H1 (cell line): ENCODE measurements around the gene IL36G. TPM values are rescaled to one million over a fixed set of nuclear protein-coding genes. Genes with fewer than 3 reads are reported as not detected.

ENCODE experiments used
- CTCF ChIA-PET: fragments of 300-600 bp; sonication (Branson Sonifier 250); formaldehyde crosslinking; loops from one replicate; lab custom pipeline; 2021; ENCODE audit not compliant: partially characterized antibody; lab: Charles Lee
- POLR2A ChIA-PET: fragments of 300-600 bp; sonication (Branson Sonifier 250); formaldehyde crosslinking; loops from one replicate; lab custom pipeline; 2021; ENCODE audit warnings: inconsistent platforms; ENCODE audit not compliant: partially characterized antibody; lab: Charles Lee
- DNase-seq, 2 experiments: peaks; one replicate each; pipeline versions ENCODE4 v3.0.0 to v3.0.0-alpha.2; 2010 to 2022; ENCODE audit warnings: low spot score in 2 of 2, low read depth in 1 of 2, mixed read lengths in 1 of 2
- FAIRE-seq: peaks from 2 replicates; lab custom pipeline; 2011; peaks lifted over from hg19 to GRCh38; lab: Jason Lieb, UNC
- H2AFZ ChIP-seq: 2 replicates; pipeline ENCODE4 v1.8.1; 2012; ENCODE audit warnings: low read length, inconsistent platforms
- H2AK5ac ChIP-seq: 2 replicates; pipeline ENCODE4 v1.6.1; 2013; ENCODE audit warnings: low read depth, low read length
- H2BK120ac ChIP-seq: replicated peaks from 2 replicates; pipeline ENCODE3; 2013; ENCODE audit warnings: low read depth, low read length, inconsistent platforms
- H2BK12ac ChIP-seq: 2 replicates; pipeline ENCODE4 v1.6.1; 2013; ENCODE audit warnings: low read depth, low read length
- H2BK15ac ChIP-seq: 2 replicates; pipeline ENCODE4 v1.6.1; 2013; ENCODE audit warnings: low read length
- H2BK20ac ChIP-seq: 2 replicates; pipeline ENCODE4 v1.6.1; 2013; ENCODE audit warnings: low read length
- H2BK5ac ChIP-seq: 2 replicates; pipeline ENCODE4 v1.6.1; 2013; ENCODE audit warnings: low read depth, low read length
- H3K14ac ChIP-seq: 2 replicates; pipeline ENCODE4 v1.6.1; 2013; ENCODE audit warnings: inconsistent platforms; ENCODE audit not compliant: insufficient read length
- H3K18ac ChIP-seq: 2 replicates; pipeline ENCODE4 v1.6.1; 2013; ENCODE audit warnings: low read length; ENCODE audit errors: extremely low read depth
- H3K23ac ChIP-seq: 2 replicates; pipeline ENCODE4 v1.6.1; 2013; ENCODE audit warnings: inconsistent platforms; ENCODE audit not compliant: insufficient read length
- H3K23me2 ChIP-seq: 2 replicates; pipeline ENCODE4 v1.6.1; 2013; ENCODE audit warnings: low read depth, low read length
- H3K27ac ChIP-seq: 2 replicates; pipeline ENCODE4 v1.6.1; 2011; ENCODE audit warnings: low read depth, low read length, inconsistent platforms
- H3K27me3 ChIP-seq, 4 experiments: replicated peaks in 1 of 4; 1 replicate in 1 of 4; 2 replicates in 3 of 4; pipeline versions ENCODE4 v1.6.1 to v1.8.1; 2011 to 2013; ENCODE audit warnings: low read length in 3 of 4, mild to moderate bottlenecking in 3 of 4, inconsistent platforms in 2 of 4, mixed read lengths in 2 of 4, moderate library complexity in 1 of 4; ENCODE audit not compliant: control insufficient read depth in 3 of 4, insufficient read depth in 3 of 4; ENCODE audit errors: extremely low read depth in 1 of 4
- H3K36me3 ChIP-seq, 4 experiments: 2 replicates each; pipeline versions ENCODE4 v1.6.1 to v1.8.1; 2011 to 2013; ENCODE audit warnings: mild to moderate bottlenecking in 4 of 4, low read length in 3 of 4, moderate library complexity in 2 of 4, control low read depth in 1 of 4, inconsistent platforms in 1 of 4; ENCODE audit not compliant: insufficient read depth in 4 of 4, control insufficient read depth in 2 of 4
- H3K4ac ChIP-seq: replicated peaks from 2 replicates; pipeline ENCODE3; 2013; ENCODE audit warnings: low read length, low read depth, mixed read lengths, inconsistent platforms; ENCODE audit not compliant: insufficient read length
- H3K4me1 ChIP-seq, 4 experiments: replicated peaks in 1 of 4; 1 replicate in 1 of 4; 2 replicates in 3 of 4; pipeline versions ENCODE4 v1.6.1 to v1.8.1; 2011 to 2013; ENCODE audit warnings: low read length in 3 of 4, inconsistent platforms in 2 of 4, mixed read lengths in 1 of 4; ENCODE audit not compliant: insufficient read depth in 4 of 4, control insufficient read depth in 3 of 4
- H3K4me2 ChIP-seq, 2 experiments: 2 replicates each; pipeline versions ENCODE4 v1.6.1 to v1.8.1; 2011 to 2013; ENCODE audit warnings: low read depth in 2 of 2, low read length in 2 of 2, control low read depth in 1 of 2, inconsistent platforms in 1 of 2, mild to moderate bottlenecking in 1 of 2; ENCODE audit not compliant: insufficient read depth in 1 of 2
- H3K4me3 ChIP-seq, 4 experiments: fragments of 200-600, 300-600 bp in 1 of 4; sonication (generic), shearing (Covaris generic), sonication (Bioruptor Twin) in 1 of 4; 2 replicates each; pipeline versions ENCODE4 v1.5.1 to v1.8.1; 2011 to 2016; ENCODE audit warnings: low read length in 4 of 4, low read depth in 3 of 4, control low read depth in 2 of 4, inconsistent platforms in 2 of 4, mild to moderate bottlenecking in 2 of 4, mixed read lengths in 1 of 4, moderate library complexity in 1 of 4; ENCODE audit not compliant: insufficient read depth in 2 of 4; ENCODE audit errors: extremely low read depth in 1 of 4
- H3K56ac ChIP-seq: replicated peaks from 2 replicates; pipeline ENCODE3; 2013; ENCODE audit warnings: low read depth, mild to moderate bottlenecking, mixed read lengths, low read length, inconsistent platforms; ENCODE audit not compliant: insufficient read length
- H3K79me1 ChIP-seq: 2 replicates; pipeline ENCODE4 v1.6.1; 2013; ENCODE audit warnings: low read depth, low read length, control low read depth
- H3K79me2 ChIP-seq, 2 experiments: 2 replicates each; pipeline versions ENCODE4 v1.6.1 to v1.8.1; 2012 to 2013; ENCODE audit warnings: low read length in 2 of 2, mild to moderate bottlenecking in 2 of 2, inconsistent platforms in 1 of 2; ENCODE audit not compliant: insufficient read depth in 2 of 2, control insufficient read depth in 1 of 2
- H3K9ac ChIP-seq, 4 experiments: replicated peaks in 1 of 4; 1 replicate in 1 of 4; 2 replicates in 3 of 4; pipeline versions ENCODE4 v1.6.1 to v1.8.1; 2011 to 2013; ENCODE audit warnings: low read depth in 3 of 4, low read length in 3 of 4, control low read depth in 2 of 4, mild to moderate bottlenecking in 2 of 4, moderate library complexity in 2 of 4, inconsistent platforms in 1 of 4; ENCODE audit errors: extremely low read depth in 1 of 4
- H3K9me3 ChIP-seq, 2 experiments: 2 replicates each; pipeline versions ENCODE4 v1.6.1 to v1.8.1; 2012 to 2013; ENCODE audit warnings: mild to moderate bottlenecking in 2 of 2, moderate library complexity in 2 of 2, control low read depth in 1 of 2, inconsistent platforms in 1 of 2, low read depth in 1 of 2, low read length in 1 of 2, mixed read lengths in 1 of 2; ENCODE audit not compliant: insufficient read depth in 2 of 2
- H4K20me1 ChIP-seq, 2 experiments: replicated peaks in 1 of 2; 2 replicates each; pipeline versions ENCODE3 to v1.8.1; 2011 to 2013; ENCODE audit warnings: inconsistent platforms in 2 of 2, low read length in 2 of 2, mild to moderate bottlenecking in 1 of 2; ENCODE audit not compliant: insufficient read depth in 2 of 2, control insufficient read depth in 1 of 2
- H4K5ac ChIP-seq: 2 replicates; pipeline ENCODE4 v1.6.1; 2013; ENCODE audit warnings: low read length, low read depth, mixed read lengths, inconsistent platforms; ENCODE audit not compliant: insufficient read length
- H4K8ac ChIP-seq: 2 replicates; pipeline ENCODE4 v1.8.0; 2013; ENCODE audit warnings: mild to moderate bottlenecking, moderate library complexity, low read length, inconsistent platforms; ENCODE audit not compliant: insufficient read depth; ENCODE audit errors: extremely low read depth
- H4K91ac ChIP-seq: replicated peaks from 2 replicates; pipeline ENCODE3; 2013; ENCODE audit warnings: low read length, mixed read lengths, inconsistent platforms; ENCODE audit not compliant: insufficient read length
- ASH2L ChIP-seq: fragments of 200-600, 300-600 bp; sonication (generic); IDR thresholded peaks from one replicate; pipeline ENCODE4 v1.7.1; 2017; ENCODE audit warnings: low read length
- BACH1 ChIP-seq: IDR thresholded peaks from 2 replicates; pipeline ENCODE4 v1.6.1; 2012; ENCODE audit warnings: low read length, improper control_type of control experiment
- EGR1 ChIP-seq: IDR thresholded peaks from 2 replicates; pipeline ENCODE4 v1.6.1; 2011; ENCODE audit warnings: low read depth, low read length, borderline replicate concordance
- EZH2 ChIP-seq: fragments of 200-600 bp; sonication (generic); IDR thresholded peaks from 2 replicates; pipeline ENCODE4 v1.7.1; 2012; ENCODE audit warnings: low read depth, mild to moderate bottlenecking, moderate library complexity, low read length, inconsistent platforms; ENCODE audit not compliant: severe bottlenecking
- GABPA ChIP-seq: IDR thresholded peaks from 2 replicates; pipeline ENCODE4 v1.6.1; 2011; ENCODE audit warnings: mild to moderate bottlenecking, low read length, moderate library complexity, borderline replicate concordance; ENCODE audit not compliant: insufficient read depth
- GTF2F1 ChIP-seq: IDR thresholded peaks from 2 replicates; pipeline ENCODE4 v1.6.1; 2012; ENCODE audit warnings: low read depth, low read length, improper control_type of control experiment, borderline replicate concordance
- KDM4A ChIP-seq: IDR thresholded peaks from one replicate; pipeline ENCODE4 v1.7.1; 2012; ENCODE audit warnings: low read depth, mild to moderate bottlenecking, moderate library complexity, low read length, inconsistent platforms; ENCODE audit not compliant: severe bottlenecking
- MAFK ChIP-seq: IDR thresholded peaks from 2 replicates; pipeline ENCODE4 v1.6.1; 2012; ENCODE audit warnings: low read depth, mild to moderate bottlenecking, improper control_type of control experiment, low read length
- RBBP5 ChIP-seq: IDR thresholded peaks from 2 replicates; pipeline ENCODE4 v1.7.1; 2012; ENCODE audit warnings: low read depth, mild to moderate bottlenecking, inconsistent platforms, low read length, moderate library complexity, borderline replicate concordance
- RNF2 ChIP-seq: fragments of 200-900, 300-1000 bp; sonication (generic); IDR thresholded peaks from 2 replicates; pipeline ENCODE4 v1.7.1; 2016; ENCODE audit warnings: borderline replicate concordance, low read depth, mild to moderate bottlenecking, antibody characterized with exemption, low read length; ENCODE audit not compliant: poor library complexity, severe bottlenecking; ENCODE audit errors: missing control alignments
- SIX5 ChIP-seq: IDR thresholded peaks from 2 replicates; pipeline ENCODE4 v1.6.1; 2011; ENCODE audit warnings: mild to moderate bottlenecking, low read depth, low read length
- TBP ChIP-seq: IDR thresholded peaks from 2 replicates; pipeline ENCODE4 v1.6.1; 2011; ENCODE audit warnings: low read depth, low read length, improper control_type of control experiment
- WGBS, 2 experiments: shearing (Covaris generic) in 1 of 2; methylation state at CpG; one replicate each; pipeline versions ENCODE4 v1.1.6 to v1.1.7; 2013 to 2015; ENCODE audit warnings: low lambda C conversion rate in 2 of 2, mixed read lengths in 2 of 2, inconsistent platforms in 1 of 2, low coverage in 1 of 2, missing lambda C conversion rate in 1 of 2; ENCODE audit not compliant: insufficient replicate concordance in 2 of 2, insufficient coverage in 1 of 2, insufficient read length in 1 of 2; ENCODE audit errors: extremely low coverage in 1 of 2, missing lambda C conversion rate in 1 of 2; 5-methylcytosine and 5-hydroxymethylcytosine counted together
- polyA plus RNA-seq, 7 experiments: library from polyadenylated mRNA; depleted of rRNA in 3 of 7; stranded (reverse) in 5 of 7; unstranded in 2 of 7; fragments of >200 nt in 5 of 7; fragments of 200-250 nt in 2 of 7; gene quantifications; 1 replicate in 5 of 7; 2 replicates in 1 of 7; 4 replicates in 1 of 7; pipeline versions ENCODE4 v1.2.1 to v1.2.3, GENCODE V29; 2011 to 2013; ENCODE audit warnings: missing spikeins in 2 of 7, mixed read lengths in 2 of 7
- total RNA-seq: library from RNA; stranded (reverse); fragmentation: NEBNext Ultra II Directional; extraction: Animal tissue kit (Norgen Biotek cat#: 25700); gene quantifications from 2 replicates; pipeline ENCODE4 v1.2.1, GENCODE V29; 2021
- TF ChIP-seq, protein P1 (sequence below): IDR thresholded peaks from 2 replicates; pipeline ENCODE4 v1.6.1; 2011; ENCODE audit warnings: low read length, improper control_type of control experiment

The IL36G gene
- total and polyA plus RNA-seq, 2 of the 8 experiments (the other 6 are each of a cell fraction or from before 2014, with no cell fraction given) = 0.39 TPM; not detected in 1

DNA sequence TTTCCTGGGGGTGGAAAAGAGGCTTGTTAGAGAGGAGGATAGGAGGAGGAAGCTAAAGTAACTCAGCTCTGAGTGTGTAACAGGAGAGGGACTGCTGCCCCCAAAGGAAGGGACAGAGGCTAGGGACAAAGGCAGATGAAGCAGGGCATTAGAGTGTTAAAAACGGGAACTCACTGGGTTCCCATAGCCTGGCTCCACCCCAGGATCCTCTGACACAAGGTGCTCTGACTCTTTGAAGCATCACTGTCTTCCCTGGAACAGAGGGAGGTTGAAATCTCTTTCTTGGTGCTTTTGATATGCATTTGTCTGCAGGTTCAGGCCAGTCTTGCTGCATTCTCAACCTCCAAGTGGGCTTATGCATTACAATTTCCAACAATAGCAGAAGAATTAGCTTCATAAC lies 50.3 kb downstream of the IL36G start:
- Histone ChIP-seq H3K23ac (no peak overlapping the region), H4K20me1 (no peaks in the 10 kb centered on the region), H3K4me3 (no peak overlapping the region), H2BK12ac (no peak overlapping the region), H3K14ac (no peak overlapping the region), H3K23me2 (no peaks in the 10 kb centered on the region), H3K4me2 (peak overlapping the region; percentile 8 to 53; a peak in 3 of 4 replicates), H2AK5ac (no peak overlapping the region), H3K79me2 (no peaks in the 10 kb centered on the region), H2BK120ac (no peak overlapping the region), H3K9ac (no peak overlapping the region), H4K91ac (no peak overlapping the region), H4K5ac (no peak overlapping the region), H2AFZ (no peak overlapping the region), H2BK5ac (no peak overlapping the region), H3K9me3 (no peaks in the 10 kb centered on the region), H3K27ac (no peak overlapping the region), H3K4ac (no peak overlapping the region), H4K8ac (no peak overlapping the region), H2BK20ac (no peak overlapping the region), H3K56ac (no peak overlapping the region), H3K79me1 (no peaks in the 10 kb centered on the region), H3K27me3 (no peaks in the 10 kb centered on the region), H2BK15ac (no peak overlapping the region), H3K18ac (no peak overlapping the region), H3K36me3 (no peaks in the 10 kb centered on the region), H3K4me1 (peaks cover 0 to 6% (median 3%) of the 10 kb centered on the region in 4 experiments; a peak in 3 of 7 replicates)
- 11% methylated on average over 1 of the region's 1 CpG; no CpG with 5 or more reads in 1 of the 2 experiments for WGBS, 2 experiments
- no peak for DNase-seq
- CTCF ChIA-PET = interaction anchor here (1.3 to 1.7 kb wide), 2 partner anchors 42 to 69 kb away, joined by 3 to 7 read pairs; no protein-coding TSS in a partner anchor
- no peak for FAIRE-seq
- POLR2A ChIA-PET = no interaction called here
- no peak for TF ChIP-seq EZH2
- TF ChIP-seq RBBP5 = no peak
- TF ChIP-seq GTF2F1 = no peak
- TF ChIP-seq SIX5 = no peak
- TF ChIP-seq MAFK = no peak
- no peak for TF ChIP-seq ASH2L
- no peak for TF ChIP-seq KDM4A
- TF ChIP-seq, protein P1, sequence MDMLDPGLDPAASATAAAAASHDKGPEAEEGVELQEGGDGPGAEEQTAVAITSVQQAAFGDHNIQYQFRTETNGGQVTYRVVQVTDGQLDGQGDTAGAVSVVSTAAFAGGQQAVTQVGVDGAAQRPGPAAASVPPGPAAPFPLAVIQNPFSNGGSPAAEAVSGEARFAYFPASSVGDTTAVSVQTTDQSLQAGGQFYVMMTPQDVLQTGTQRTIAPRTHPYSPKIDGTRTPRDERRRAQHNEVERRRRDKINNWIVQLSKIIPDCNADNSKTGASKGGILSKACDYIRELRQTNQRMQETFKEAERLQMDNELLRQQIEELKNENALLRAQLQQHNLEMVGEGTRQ = no peak
- TF ChIP-seq TBP = no peak
- no peak for TF ChIP-seq BACH1
- TF ChIP-seq RNF2 = no peak
- no peak for TF ChIP-seq EGR1
- TF ChIP-seq GABPA = no peak
